Stimulated activated CD4-positive, alpha-beta T cell treated with anti-CD3 and anti-CD28 coated beads, Interleukin-2, amount 100 ng/mL, for 48 hours (primary cell): ENCODE measurements around the gene CCDC126.
"Not testable (repeated sequence)": the region's sequence is repeated elsewhere in the genome, so short reads cannot be mapped to it uniquely, and the experiment has no call there.

Source experiments
- DNase-seq, 2 donors: peaks; one replicate each; pipeline ENCODE4 v3.0.0-alpha.2; 2020

Gene CCDC126

GRCh38 chr7:23597094-23598091, at the start of gene CCDC126:
CCDC126 (plus strand) TSS chr7:23597382; CDS start chr7:23611316, 13,934 bp downstream.
- peak; percentile 80 for DNase-seq

GRCh38 chr7:23547662-23548061, 49.5 kb upstream of the CCDC126 start:
- DNase-seq = no peak

GRCh38 chr7:23558303-23558702, 38.9 kb upstream of the CCDC126 start:
- no peak for DNase-seq

GRCh38 chr7:23570592-23571200, 26.5 kb upstream of the CCDC126 start:
- peak; percentile 60 to 69 for DNase-seq

GRCh38 chr7:23581975-23582374, 15.2 kb upstream of the CCDC126 start:
- not testable (repeated sequence) for DNase-seq

- not testable (repeated sequence) for DNase-seq
Observed at GRCh38 chr7:23585304-23585703, 11.9 kb upstream of the CCDC126 start.

GRCh38 chr7:23586159-23586558, 11.0 kb upstream of the CCDC126 start:
- DNase-seq = no peak

GRCh38 chr7:23590529-23590928, 6.7 kb upstream of the CCDC126 start:
- DNase-seq = no peak

- no peak for DNase-seq
Observed at GRCh38 chr7:23593706-23594105, 3.5 kb upstream of the CCDC126 start.

GRCh38 chr7:23594879-23595604, 2.1 kb upstream of the CCDC126 start:
- DNase-seq = peak; percentile 24 to 27

- DNase-seq = no peak
Observed at GRCh38 chr7:23598296-23598695, 1.1 kb downstream of the CCDC126 start.

- DNase-seq = no peak
Observed at GRCh38 chr7:23600236-23600635, 3.1 kb downstream of the CCDC126 start.

GRCh38 chr7:23603632-23604295, 6.6 kb downstream of the CCDC126 start:
- no peak for DNase-seq

- no peak for DNase-seq
Observed at GRCh38 chr7:23604296-23604640, 7.1 kb downstream of the CCDC126 start.

GRCh38 chr7:23607130-23607529, 9.9 kb downstream of the CCDC126 start:
- DNase-seq = no peak

- no peak for DNase-seq
Observed at GRCh38 chr7:23607866-23608265, 10.7 kb downstream of the CCDC126 start.

GRCh38 chr7:23615331-23615730, 18.1 kb downstream of the CCDC126 start:
- no peak for DNase-seq

- no peak for DNase-seq
Observed at GRCh38 chr7:23616593-23616992, 19.4 kb downstream of the CCDC126 start.

GRCh38 chr7:23617482-23617881, 20.3 kb downstream of the CCDC126 start:
- no peak for DNase-seq

- no peak for DNase-seq
Observed at GRCh38 chr7:23618241-23618640, 21.1 kb downstream of the CCDC126 start.

- DNase-seq = no peak
Observed at GRCh38 chr7:23619141-23619540, 22.0 kb downstream of the CCDC126 start.

- no peak for DNase-seq
Observed at GRCh38 chr7:23622506-23622925, 25.3 kb downstream of the CCDC126 start.

GRCh38 chr7:23628370-23628769, 31.2 kb downstream of the CCDC126 start:
- no peak for DNase-seq
